ENCODE measurements around the gene NTM.

NTM gene

DNA sequence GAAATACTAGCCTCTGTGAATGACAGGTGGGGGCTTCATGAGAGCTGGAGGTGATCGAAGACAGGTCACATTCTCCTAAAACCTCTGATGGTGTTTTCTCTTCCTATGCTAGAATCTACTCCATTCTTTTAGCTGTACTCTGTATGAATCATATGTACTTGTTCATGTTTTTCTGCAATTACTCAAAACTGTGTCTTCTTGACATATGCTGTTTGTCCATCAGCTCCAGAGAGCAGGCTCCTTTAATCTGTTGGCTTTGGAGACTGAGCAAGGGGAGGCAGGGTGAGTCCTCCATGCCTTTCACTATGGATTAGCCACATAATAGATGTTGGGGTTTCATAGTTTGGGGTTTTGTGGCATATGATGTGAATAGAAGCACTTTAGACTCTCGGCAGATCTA, 598.8 kb downstream of the NTM start:
- Histone ChIP-seq H3K9me3 (ENCODE audit: low read length) (no peaks in the 10 kb centered on the region), H2AFZ (ENCODE audit: low read depth, low read length) (no peak overlapping the region), H3K36me3 (ENCODE audit: insufficient read depth, low read length) (no peaks in the 10 kb centered on the region), H3K4me3 (ENCODE audit: low read length) (no peak overlapping the region), H3K27me3 (ENCODE audit: insufficient read depth, low read length) (no peaks in the 10 kb centered on the region), H3K4me1 (ENCODE audit: insufficient read depth, low read length) (no peaks in the 10 kb centered on the region)

DNA sequence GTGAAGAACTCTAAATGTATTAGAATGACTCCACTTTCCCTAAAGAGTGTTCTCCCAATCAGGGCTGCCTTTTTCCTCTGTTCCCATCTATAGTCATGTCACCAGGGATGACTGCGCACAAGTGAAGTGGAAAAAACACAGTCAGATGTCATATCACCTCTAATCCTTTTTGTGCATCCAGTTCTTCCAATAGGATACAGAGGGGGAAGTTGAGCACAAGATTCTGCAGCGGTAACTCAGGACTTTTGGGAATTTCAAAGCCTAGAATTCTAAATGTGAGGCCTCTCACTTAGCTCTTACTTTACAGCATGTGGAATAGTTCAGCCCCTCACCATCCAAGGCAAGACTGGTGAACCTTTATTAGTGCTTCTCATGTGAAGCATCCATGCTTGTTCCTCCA, 602.6 kb downstream of the NTM start:
- H3K4me1 ChIP-seq (ENCODE audit: insufficient read depth, low read length), result peaks cover 9% of the 10 kb centered on the region
- H3K4me3 ChIP-seq (ENCODE audit: low read length), result no peak overlapping the region
- H3K36me3 ChIP-seq (ENCODE audit: insufficient read depth, low read length), result no peaks in the 10 kb centered on the region
- no peaks in the 10 kb centered on the region for H3K27me3 ChIP-seq (ENCODE audit: insufficient read depth, low read length)
- no peaks in the 10 kb centered on the region for H3K9me3 ChIP-seq (ENCODE audit: low read length)
- H2AFZ ChIP-seq (ENCODE audit: low read depth, low read length), result no peak overlapping the region

DNA sequence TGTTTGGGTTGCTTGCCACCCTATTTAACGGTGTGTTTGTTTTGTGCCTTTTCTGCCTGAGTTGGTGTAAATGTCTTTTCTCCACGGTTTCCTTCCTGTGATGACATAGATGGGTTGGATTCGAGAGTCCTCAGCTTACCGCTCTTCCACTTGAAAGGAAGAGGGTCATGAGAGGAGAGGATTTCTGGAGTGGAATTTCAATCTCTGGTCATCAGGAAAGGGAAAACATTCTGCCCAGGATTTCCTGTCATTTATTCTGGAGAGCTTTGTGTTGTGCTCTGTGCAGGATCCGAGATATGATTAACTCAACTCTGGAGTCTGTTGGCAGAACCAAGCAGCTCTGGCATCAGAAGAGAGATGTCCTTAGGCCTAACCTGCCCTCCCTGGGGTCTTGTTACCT, 605.2 kb downstream of the NTM start:
- no peaks in the 10 kb centered on the region for H3K36me3 ChIP-seq (ENCODE audit: insufficient read depth, low read length)
- H2AFZ ChIP-seq (ENCODE audit: low read depth, low read length), result no peak overlapping the region
- H3K9me3 ChIP-seq (ENCODE audit: low read length), result no peaks in the 10 kb centered on the region
- no peaks in the 10 kb centered on the region for H3K27me3 ChIP-seq (ENCODE audit: insufficient read depth, low read length)
- no peak overlapping the region for H3K4me3 ChIP-seq (ENCODE audit: low read length)
- H3K4me1 ChIP-seq (ENCODE audit: insufficient read depth, low read length), result peaks cover 9% of the 10 kb centered on the region

DNA sequence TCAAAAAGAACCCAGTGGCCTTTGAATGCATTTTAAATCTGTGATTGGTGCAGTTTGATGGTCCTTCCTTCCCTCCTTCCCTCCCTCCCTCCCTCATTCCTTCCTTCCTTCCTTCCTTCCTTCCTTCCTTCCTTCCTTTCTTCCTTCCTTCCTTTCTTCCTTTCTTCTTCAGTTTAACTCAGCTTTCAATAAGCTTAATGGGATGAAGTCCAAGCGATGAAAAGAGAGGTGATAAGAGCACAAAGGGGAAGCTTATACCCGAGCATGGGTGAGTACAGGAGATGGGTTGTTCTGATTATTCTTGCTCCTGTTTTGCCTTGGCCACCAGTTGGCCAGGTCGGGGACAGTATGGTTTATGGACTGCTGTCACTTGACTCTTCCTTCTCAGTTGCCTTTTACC, 605.6 kb downstream of the NTM start:
- peaks cover 9% of the 10 kb centered on the region for H3K4me1 ChIP-seq (ENCODE audit: insufficient read depth, low read length)

DNA sequence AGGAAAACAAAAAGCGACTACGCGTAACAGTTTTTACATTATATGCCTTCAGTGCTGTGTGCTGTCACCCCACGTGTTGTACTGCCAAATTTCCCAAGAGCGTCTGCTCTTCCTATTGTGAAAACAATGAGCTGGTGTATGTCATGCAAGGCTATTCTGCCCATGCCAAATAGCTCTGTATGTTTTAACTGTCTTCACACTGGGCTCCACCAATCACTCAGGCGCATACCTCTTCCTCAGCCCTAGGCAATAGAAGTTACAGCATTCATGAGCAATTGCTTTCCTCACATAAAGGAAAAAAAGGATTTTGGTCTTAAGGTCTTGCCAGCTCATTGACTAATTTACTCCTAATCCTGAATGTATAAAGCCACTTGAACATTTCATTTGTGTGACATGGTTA, 606.8 kb downstream of the NTM start:
- Histone ChIP-seq H3K4me1 (ENCODE audit: insufficient read depth, low read length) (peaks cover 9% of the 10 kb centered on the region), H3K36me3 (ENCODE audit: insufficient read depth, low read length) (no peaks in the 10 kb centered on the region), H2AFZ (ENCODE audit: low read depth, low read length) (no peak overlapping the region), H3K27me3 (ENCODE audit: insufficient read depth, low read length) (no peaks in the 10 kb centered on the region), H3K9me3 (ENCODE audit: low read length) (no peaks in the 10 kb centered on the region), H3K4me3 (ENCODE audit: low read length) (no peak overlapping the region)

More for the DNA sequence above, 605.6 kb downstream of the NTM start:
- Histone ChIP-seq H3K27me3 (ENCODE audit: insufficient read depth, low read length) (no peaks in the 10 kb centered on the region), H3K36me3 (ENCODE audit: insufficient read depth, low read length) (no peaks in the 10 kb centered on the region), H3K4me3 (ENCODE audit: low read length) (no peak overlapping the region), H2AFZ (ENCODE audit: low read depth, low read length) (no peak overlapping the region), H3K9me3 (ENCODE audit: low read length) (no peaks in the 10 kb centered on the region)

DNA sequence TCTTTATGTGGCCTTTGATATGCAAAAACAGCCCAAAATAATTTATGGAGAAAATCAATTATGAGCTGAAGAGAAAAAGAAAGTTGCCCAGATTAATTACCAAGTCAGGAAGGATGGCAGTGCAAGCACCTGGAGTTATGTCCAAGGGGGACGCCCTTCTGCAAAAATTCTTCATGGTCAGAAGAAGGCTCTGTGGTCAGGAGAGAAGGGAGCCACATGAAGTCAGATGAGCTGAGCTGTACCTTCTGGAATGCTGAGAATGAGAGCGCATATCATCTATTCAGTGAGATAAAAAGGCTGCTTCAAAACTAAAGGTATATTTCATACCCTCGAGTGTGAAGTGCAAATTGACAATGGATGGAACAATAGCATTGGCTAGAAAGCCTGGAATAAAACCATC, 607.4 kb downstream of the NTM start:
- Histone ChIP-seq H2AFZ (ENCODE audit: low read depth, low read length) (no peak overlapping the region), H3K27me3 (ENCODE audit: insufficient read depth, low read length) (no peaks in the 10 kb centered on the region), H3K9me3 (ENCODE audit: low read length) (no peaks in the 10 kb centered on the region), H3K36me3 (ENCODE audit: insufficient read depth, low read length) (no peaks in the 10 kb centered on the region), H3K4me1 (ENCODE audit: insufficient read depth, low read length) (peaks cover 9% of the 10 kb centered on the region), H3K4me3 (ENCODE audit: low read length) (no peak overlapping the region)

DNA sequence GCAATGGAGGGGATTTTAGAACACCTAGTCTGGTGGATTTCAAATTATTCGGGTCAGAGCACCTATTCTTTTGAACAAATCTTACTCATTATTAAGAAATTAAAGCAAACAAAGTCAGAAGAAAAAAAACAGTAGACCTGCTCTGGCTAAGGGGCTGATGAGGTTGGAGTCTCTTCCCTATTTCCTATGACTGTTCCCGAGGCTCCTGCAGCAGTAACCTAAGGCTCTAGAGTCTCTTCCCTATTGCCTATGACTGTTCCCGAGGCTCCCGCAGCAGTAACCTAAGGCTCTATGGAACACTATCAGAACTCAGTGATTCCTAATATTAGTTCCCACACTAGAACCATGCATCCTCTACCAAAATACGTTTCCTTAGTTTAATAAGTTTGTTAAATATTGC, 607.9 kb downstream of the NTM start:
- Histone ChIP-seq H3K27me3 (ENCODE audit: insufficient read depth, low read length) (no peaks in the 10 kb centered on the region), H3K9me3 (ENCODE audit: low read length) (no peaks in the 10 kb centered on the region), H3K4me3 (ENCODE audit: low read length) (no peak overlapping the region), H2AFZ (ENCODE audit: low read depth, low read length) (no peak overlapping the region), H3K36me3 (ENCODE audit: insufficient read depth, low read length) (no peaks in the 10 kb centered on the region), H3K4me1 (ENCODE audit: insufficient read depth, low read length) (peaks cover 9% of the 10 kb centered on the region)

DNA sequence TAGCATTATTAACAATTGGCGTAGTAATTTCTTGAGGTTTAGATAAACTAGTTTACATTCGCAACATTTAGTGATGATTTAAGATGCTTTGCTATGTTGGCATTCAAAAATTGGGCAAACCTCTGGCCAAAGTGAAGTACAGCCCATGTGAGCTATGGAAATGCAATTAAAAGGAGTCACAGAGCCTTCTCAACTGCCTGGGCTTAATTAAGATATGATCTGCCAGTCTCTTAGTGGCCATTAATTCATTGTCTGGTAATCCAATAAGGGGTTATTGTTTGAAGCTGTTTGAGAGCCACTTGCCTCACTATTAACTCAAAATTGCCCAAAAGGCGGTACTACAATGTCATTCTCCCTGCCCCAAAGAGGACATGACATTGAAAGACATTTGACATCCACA, 608.9 kb downstream of the NTM start:
- Histone ChIP-seq H3K27me3 (ENCODE audit: insufficient read depth, low read length) (no peaks in the 10 kb centered on the region), H3K36me3 (ENCODE audit: insufficient read depth, low read length) (no peaks in the 10 kb centered on the region), H3K4me3 (ENCODE audit: low read length) (no peak overlapping the region), H3K4me1 (ENCODE audit: insufficient read depth, low read length) (peaks cover 9% of the 10 kb centered on the region), H3K9me3 (ENCODE audit: low read length) (no peaks in the 10 kb centered on the region), H2AFZ (ENCODE audit: low read depth, low read length) (no peak overlapping the region)

DNA sequence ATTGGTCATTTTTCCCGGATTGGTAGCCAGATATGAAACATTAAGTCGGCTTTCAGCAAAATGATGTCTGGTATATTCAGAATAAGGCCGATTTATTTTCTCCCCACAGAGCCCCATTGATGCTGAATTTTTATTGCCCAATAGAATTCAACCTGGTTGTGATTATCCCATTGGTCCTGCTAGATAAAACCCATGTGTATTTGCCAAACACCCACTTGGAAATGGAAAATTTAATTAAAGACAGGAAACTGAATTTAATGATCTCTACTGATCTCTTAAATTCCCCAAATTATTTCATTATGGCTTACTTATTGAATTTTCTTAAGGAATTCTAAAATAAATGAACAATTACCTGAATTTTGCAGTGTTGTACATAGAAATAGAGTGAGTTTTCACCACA, 609.8 kb downstream of the NTM start:
- H3K27me3 ChIP-seq (ENCODE audit: insufficient read depth, low read length), result no peaks in the 10 kb centered on the region
- H3K4me1 ChIP-seq (ENCODE audit: insufficient read depth, low read length), result peaks cover 9% of the 10 kb centered on the region
- no peak overlapping the region for H2AFZ ChIP-seq (ENCODE audit: low read depth, low read length)
- H3K9me3 ChIP-seq (ENCODE audit: low read length), result no peaks in the 10 kb centered on the region
- no peak overlapping the region for H3K4me3 ChIP-seq (ENCODE audit: low read length)
- no peaks in the 10 kb centered on the region for H3K36me3 ChIP-seq (ENCODE audit: insufficient read depth, low read length)

DNA sequence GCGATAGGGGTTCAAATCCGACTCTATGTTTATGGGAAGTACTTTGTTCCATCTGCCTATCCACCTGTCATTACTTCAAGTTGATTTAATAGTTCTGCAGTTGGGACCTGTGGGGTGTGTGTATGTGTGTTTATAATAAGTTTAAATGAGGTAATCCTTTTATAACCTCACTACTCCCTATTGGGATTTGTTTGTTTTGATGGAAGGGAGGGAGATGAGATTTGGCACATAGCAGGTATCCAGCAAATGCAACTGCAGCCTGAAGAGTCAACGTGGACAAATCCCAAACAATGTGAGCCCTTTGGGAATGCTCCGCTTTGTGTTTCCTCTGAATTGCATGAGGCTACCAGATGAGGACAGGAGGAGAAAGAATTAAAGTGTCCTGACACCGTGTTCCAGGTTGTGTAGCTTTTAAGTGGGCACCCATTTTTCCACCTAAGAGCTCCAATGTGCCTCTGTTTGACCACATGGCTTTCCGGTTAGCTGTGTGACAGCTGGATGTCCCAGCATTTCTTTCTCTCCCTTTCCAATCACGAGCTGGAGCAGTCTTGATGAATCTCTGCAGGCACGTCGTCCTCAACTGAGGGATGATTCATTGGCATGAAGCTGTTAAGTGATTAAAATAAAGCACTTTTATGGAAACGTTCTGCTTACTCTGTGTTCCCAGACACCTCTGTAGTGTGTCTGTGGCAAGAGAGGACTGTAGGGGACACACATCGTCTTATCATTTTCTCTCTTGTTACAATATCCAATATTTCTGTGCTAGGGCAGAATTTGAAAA, 610.7 kb downstream of the NTM start:
- no peak overlapping the region for H3K4me3 ChIP-seq (ENCODE audit: low read length)
- no peaks in the 10 kb centered on the region for H3K27me3 ChIP-seq (ENCODE audit: insufficient read depth, low read length)
- no peaks in the 10 kb centered on the region for H3K9me3 ChIP-seq (ENCODE audit: low read length)
- peaks cover 9% of the 10 kb centered on the region for H3K4me1 ChIP-seq (ENCODE audit: insufficient read depth, low read length)
- H3K36me3 ChIP-seq (ENCODE audit: insufficient read depth, low read length), result no peaks in the 10 kb centered on the region
- H2AFZ ChIP-seq (ENCODE audit: low read depth, low read length), result no peak overlapping the region

DNA sequence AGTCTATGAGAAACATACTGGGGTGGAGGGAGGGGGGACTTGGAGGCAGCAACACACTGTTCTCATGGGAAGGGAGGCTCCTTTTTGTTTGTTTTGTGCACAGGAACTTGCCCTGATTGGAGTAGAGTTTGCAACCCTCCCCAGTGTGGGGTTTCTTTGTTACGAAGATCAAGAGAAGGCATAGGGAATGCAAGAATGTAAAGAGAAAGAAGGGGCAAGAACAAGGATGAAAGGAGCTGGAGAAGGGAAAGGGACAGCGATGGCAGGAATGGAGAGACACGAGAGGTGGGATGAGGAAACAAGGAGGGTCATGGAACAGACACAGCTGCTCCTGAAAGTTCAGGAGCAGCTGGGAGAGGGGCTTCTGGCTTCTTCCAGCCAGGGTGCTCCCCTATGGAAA, 611.7 kb downstream of the NTM start:
- Histone ChIP-seq H3K4me3 (ENCODE audit: low read length) (no peak overlapping the region), H3K27me3 (ENCODE audit: insufficient read depth, low read length) (no peaks in the 10 kb centered on the region), H2AFZ (ENCODE audit: low read depth, low read length) (no peak overlapping the region), H3K36me3 (ENCODE audit: insufficient read depth, low read length) (no peaks in the 10 kb centered on the region), H3K4me1 (ENCODE audit: insufficient read depth, low read length) (peaks cover 9% of the 10 kb centered on the region), H3K9me3 (ENCODE audit: low read length) (no peaks in the 10 kb centered on the region)

DNA sequence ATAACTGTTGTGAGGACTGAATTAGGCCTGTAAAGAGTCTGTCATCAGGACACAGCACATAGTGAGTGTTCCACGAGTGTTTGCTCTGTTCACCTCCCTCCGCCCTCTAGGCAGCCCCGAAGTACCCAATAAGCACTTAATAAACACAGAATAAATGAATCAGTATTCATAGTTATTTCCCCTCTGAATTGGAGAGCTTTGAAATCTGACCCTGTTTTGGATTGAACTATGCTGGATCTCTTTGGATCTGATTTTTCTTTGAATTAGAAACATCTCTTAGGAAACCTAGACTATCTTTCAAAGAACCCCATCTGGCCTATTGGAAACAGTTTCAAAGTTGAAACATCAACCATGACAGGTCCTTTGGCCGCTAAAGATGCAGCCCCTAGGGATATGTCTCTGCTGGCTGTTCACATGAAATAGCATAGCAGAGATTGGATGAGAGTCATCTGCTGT, 615.5 kb downstream of the NTM start:
- Histone ChIP-seq H3K9me3 (ENCODE audit: low read length) (no peaks in the 10 kb centered on the region), H2AFZ (ENCODE audit: low read depth, low read length) (no peak overlapping the region), H3K36me3 (ENCODE audit: insufficient read depth, low read length) (no peaks in the 10 kb centered on the region), H3K4me3 (ENCODE audit: low read length) (no peak overlapping the region), H3K27me3 (ENCODE audit: insufficient read depth, low read length) (no peaks in the 10 kb centered on the region), H3K4me1 (ENCODE audit: insufficient read depth, low read length) (no peaks in the 10 kb centered on the region)

DNA sequence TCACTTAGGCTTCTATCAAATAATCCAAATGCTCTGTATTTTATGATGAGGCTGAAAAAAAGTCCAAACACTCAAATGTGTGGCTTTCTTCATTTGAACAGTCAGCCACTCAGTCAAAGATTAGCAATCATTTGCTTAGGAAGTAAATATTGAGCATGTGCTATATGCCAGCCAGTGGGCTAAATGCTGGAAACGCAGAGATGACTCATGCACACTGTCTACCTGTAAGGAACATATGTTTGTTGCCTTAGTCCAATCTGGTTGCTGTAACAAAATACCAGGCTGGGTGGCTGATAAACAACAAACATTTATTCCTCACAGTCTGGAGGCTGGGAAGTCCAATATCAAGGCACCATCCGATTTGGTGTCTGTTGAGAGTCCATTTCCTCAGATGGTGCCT, 617.3 kb downstream of the NTM start:
- no peak overlapping the region for H2AFZ ChIP-seq (ENCODE audit: low read depth, low read length)

DNA sequence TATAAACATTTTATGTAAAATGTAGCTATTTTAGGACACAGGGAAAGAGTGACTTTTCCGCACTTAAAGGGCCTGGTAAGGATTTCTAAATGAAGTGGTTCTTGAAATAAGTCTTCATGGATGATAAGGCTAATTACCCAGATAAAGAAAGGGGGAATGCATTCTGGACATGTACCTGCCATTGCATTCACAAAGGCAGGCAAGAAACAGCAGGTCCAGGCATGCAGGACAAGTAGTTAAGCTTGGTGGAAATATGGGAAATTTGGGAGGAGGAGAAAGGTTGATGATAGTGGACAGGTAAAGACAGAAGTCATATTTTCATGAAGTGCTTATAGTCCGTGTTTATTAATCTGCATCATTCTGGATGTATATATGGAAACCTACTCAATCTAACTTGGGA, 621.2 kb downstream of the NTM start:
- Histone ChIP-seq H3K4me1 (ENCODE audit: insufficient read depth, low read length) (no peaks in the 10 kb centered on the region), H3K36me3 (ENCODE audit: insufficient read depth, low read length) (no peaks in the 10 kb centered on the region), H2AFZ (ENCODE audit: low read depth, low read length) (no peak overlapping the region), H3K27me3 (ENCODE audit: insufficient read depth, low read length) (no peaks in the 10 kb centered on the region), H3K9me3 (ENCODE audit: low read length) (no peaks in the 10 kb centered on the region), H3K4me3 (ENCODE audit: low read length) (no peak overlapping the region)

More for the DNA sequence above, 617.3 kb downstream of the NTM start:
- H3K9me3 ChIP-seq (ENCODE audit: low read length), result no peaks in the 10 kb centered on the region
- H3K27me3 ChIP-seq (ENCODE audit: insufficient read depth, low read length), result no peaks in the 10 kb centered on the region
- no peaks in the 10 kb centered on the region for H3K36me3 ChIP-seq (ENCODE audit: insufficient read depth, low read length)
- H3K4me3 ChIP-seq (ENCODE audit: low read length), result no peak overlapping the region
- H3K4me1 ChIP-seq (ENCODE audit: insufficient read depth, low read length), result no peaks in the 10 kb centered on the region

All from neuron (in vitro differentiated cells).